ENCODE data around the gene ADAMTSL5. TPM values are rescaled to one million over a fixed set of nuclear protein-coding genes. Genes with fewer than 3 reads are reported as not detected.

Gene ADAMTSL5
- total RNA-seq, 2 donors from 2014 or later, result 2.2 to 7.3 TPM

DNA sequence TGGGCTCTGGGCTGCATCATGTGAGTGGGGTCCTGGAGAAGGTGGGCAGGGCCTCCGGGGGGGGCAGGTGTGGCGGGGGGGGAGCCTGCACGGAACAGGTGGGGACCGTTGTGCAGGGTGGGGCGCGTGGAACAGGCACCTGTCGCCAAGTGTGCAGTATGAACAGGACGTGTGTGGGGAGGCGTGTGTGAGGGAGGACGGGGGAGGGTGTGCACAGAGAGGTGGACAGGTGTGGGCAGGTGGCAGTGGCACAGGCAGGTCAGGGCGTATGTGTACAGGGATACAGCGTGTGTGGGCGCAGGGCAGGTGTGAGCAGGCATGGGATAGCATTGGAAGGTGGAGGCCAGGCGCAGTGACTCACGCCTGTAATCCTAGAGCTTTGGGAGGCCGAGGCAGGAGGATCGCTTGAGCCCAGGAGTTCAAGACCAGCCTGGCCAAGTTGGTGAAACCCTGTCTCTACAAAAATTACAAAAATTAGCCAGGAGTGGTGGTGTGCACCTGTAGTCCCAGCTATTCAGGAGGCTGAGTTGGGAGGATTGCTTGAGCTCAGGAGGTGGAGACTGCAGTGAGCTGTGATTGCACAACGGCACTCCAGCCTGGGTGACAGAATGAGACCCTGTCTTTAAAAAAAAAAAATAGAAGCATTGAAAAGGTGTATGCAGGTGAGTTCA is 14.3 kb upstream of the ADAMTSL5 start:
- intact Hi-C loops (cut with DNase I), result no loop called here
- H3K27me3 ChIP-seq, result peaks cover 42% of the 10 kb centered on the region

DNA sequence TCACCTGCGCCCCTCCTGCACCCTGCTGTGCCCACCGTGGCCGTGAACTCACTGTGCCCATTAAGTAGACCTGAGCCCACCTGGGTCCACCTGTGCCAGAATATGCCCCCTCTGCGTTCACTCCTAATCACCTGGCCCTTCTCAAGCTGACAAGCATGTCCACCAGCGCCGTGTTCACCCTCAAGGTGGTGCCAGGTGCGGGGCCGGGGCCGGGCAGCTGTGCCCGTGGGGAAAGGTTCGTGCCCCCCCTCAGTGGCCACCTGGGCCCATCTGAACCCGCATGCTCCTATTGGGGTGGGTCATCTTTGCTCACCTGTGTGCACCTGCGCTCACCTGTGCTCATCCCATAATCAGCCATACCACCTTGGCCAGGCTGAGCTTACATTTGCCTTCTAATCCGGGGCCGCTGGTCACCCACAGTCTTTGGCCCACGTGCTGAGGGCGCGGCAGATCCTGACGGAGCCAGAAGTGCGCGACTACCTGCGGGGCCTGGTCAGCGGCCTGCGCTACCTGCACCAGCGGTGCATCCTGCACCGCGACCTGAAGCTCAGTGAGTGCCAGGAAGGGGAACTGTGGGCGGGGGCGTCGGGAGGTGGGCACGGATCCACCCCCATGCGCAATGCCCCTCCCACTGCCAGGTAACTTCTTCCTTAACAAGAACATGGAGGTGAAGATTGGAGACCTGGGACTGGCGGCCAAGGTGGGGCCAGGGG is 13.4 kb upstream of the ADAMTSL5 start:
- TF ChIP-seq, protein P1, sequence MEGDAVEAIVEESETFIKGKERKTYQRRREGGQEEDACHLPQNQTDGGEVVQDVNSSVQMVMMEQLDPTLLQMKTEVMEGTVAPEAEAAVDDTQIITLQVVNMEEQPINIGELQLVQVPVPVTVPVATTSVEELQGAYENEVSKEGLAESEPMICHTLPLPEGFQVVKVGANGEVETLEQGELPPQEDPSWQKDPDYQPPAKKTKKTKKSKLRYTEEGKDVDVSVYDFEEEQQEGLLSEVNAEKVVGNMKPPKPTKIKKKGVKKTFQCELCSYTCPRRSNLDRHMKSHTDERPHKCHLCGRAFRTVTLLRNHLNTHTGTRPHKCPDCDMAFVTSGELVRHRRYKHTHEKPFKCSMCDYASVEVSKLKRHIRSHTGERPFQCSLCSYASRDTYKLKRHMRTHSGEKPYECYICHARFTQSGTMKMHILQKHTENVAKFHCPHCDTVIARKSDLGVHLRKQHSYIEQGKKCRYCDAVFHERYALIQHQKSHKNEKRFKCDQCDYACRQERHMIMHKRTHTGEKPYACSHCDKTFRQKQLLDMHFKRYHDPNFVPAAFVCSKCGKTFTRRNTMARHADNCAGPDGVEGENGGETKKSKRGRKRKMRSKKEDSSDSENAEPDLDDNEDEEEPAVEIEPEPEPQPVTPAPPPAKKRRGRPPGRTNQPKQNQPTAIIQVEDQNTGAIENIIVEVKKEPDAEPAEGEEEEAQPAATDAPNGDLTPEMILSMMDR (IDR thresholded peaks at IDR 0.05), result no peak
- H3K27ac ChIP-seq, result no peak overlapping the region
- peaks cover 42% of the 10 kb centered on the region for H3K27me3 ChIP-seq
- intact Hi-C loops (cut with DNase I), result no loop called here
- no peak overlapping the region for H3K9ac ChIP-seq (ENCODE audit: low read depth in 2 of 2, low read length in 2 of 2)
- no peak overlapping the region for H3K4me3 ChIP-seq
- H3K4me1 ChIP-seq, result no peaks in the 10 kb centered on the region
- DNase-seq, result no peak
- no peaks in the 10 kb centered on the region for H3K9me3 ChIP-seq
- no peaks in the 10 kb centered on the region for H3K36me3 ChIP-seq

More for the DNA sequence above, 14.3 kb upstream of the ADAMTSL5 start:
- TF ChIP-seq, protein P1 (IDR thresholded peaks at IDR 0.05), result no peak
- no peak for DNase-seq
- Histone ChIP-seq H3K9me3 (no peaks in the 10 kb centered on the region), H3K9ac (ENCODE audit: low read depth in 2 of 2, low read length in 2 of 2) (no peak overlapping the region), H3K27ac (no peak overlapping the region), H3K36me3 (no peaks in the 10 kb centered on the region), H3K4me3 (no peak overlapping the region), H3K4me1 (no peaks in the 10 kb centered on the region)

DNA sequence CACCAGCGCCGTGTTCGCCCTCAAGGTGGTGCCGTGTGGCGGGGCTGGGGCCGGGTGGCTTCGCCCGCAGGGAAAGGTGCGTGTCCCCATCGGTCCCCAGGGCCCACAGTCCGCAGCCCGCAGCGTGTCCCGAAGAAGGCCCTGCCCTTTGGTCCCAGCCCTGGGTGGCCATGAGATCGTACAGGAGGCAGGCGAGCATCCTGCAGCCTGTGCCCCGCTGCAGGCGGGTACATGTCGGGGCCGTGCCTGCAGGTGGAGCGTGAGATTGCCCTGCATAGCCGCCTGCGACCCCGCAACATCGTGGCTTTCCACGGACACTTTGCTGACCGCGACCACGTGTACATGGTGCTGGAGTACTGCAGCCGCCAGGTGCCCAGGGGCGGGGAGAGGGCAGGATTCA is 12.5 kb upstream of the ADAMTSL5 start:
- Histone ChIP-seq H3K4me3 (no peak overlapping the region), H3K27me3 (peaks cover 42% of the 10 kb centered on the region), H3K36me3 (no peaks in the 10 kb centered on the region), H3K4me1 (no peaks in the 10 kb centered on the region), H3K9me3 (no peaks in the 10 kb centered on the region), H3K9ac (ENCODE audit: low read depth in 2 of 2, low read length in 2 of 2) (no peak overlapping the region), H3K27ac (no peak overlapping the region)
- TF ChIP-seq, protein P1 (IDR thresholded peaks at IDR 0.05), result no peak
- no peak for DNase-seq
- intact Hi-C loops (cut with DNase I), result no loop called here

DNA sequence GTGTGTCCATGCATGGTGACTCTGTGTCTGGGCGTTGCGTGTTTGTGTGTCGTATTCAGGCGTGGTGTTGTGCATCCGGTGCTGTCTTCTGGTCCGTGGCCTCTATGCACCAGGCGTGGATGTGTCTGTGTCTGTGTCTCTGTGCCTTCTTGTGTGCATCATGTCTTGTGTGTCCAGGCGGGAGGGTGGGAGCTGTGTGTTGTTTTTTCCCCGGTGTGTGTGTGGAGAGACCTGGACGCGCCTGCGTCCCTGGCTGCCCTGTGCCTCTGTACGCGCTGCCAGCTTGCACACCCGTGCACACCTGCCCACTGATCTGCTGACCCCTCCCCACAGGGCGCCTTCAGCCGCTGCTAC is 12.1 kb upstream of the ADAMTSL5 start:
- H3K9me3 ChIP-seq, result no peaks in the 10 kb centered on the region
- H3K9ac ChIP-seq (ENCODE audit: low read depth in 2 of 2, low read length in 2 of 2), result no peak overlapping the region
- H3K27me3 ChIP-seq, result peaks cover 42% of the 10 kb centered on the region
- TF ChIP-seq, protein P1 (IDR thresholded peaks at IDR 0.05), result no peak
- no peak overlapping the region for H3K27ac ChIP-seq
- intact Hi-C loops (cut with DNase I), result no loop called here
- no peaks in the 10 kb centered on the region for H3K36me3 ChIP-seq
- no peaks in the 10 kb centered on the region for H3K4me1 ChIP-seq
- H3K4me3 ChIP-seq, result no peak overlapping the region
- DNase-seq, result no peak

DNA sequence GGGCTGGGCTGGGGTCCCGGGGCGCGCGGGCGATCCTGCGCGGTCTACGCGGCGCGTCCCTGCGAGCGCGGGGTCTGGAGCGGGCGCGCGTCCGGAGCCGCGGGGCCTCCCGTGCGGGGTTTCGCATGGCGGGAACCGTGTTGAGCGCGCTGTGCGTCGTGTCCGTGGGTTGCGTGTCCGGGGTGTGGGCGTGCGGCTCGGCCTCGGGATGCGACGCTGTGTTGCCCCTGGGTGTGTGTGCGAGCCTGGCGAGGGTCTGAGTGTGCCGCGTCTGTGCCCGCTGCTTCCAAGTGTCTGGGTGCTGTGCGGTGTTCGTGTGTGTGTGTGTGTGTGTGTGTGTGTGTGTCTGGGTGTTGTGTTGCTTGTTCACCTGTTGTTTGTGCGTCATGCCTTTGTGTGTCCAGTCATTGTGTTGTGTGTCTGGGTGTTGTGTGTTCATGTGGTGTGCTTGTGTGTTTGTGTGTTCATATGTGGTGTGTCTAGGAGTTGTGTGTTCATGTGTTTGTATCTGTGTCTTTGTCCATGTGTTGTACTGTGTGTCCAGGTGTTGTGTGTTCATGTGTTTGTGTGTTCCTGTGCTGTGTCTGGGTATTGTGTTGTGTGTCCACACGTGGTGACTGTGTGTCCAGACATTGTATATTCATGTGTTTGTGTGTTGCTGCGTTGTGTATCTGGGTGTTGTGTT is 11.6 kb upstream of the ADAMTSL5 start:
- H3K4me1 ChIP-seq, result no peaks in the 10 kb centered on the region
- TF ChIP-seq, protein P1 (IDR thresholded peaks at IDR 0.05), result no peak
- no peak overlapping the region for H3K27ac ChIP-seq
- H3K36me3 ChIP-seq, result no peaks in the 10 kb centered on the region
- no peak overlapping the region for H3K9ac ChIP-seq (ENCODE audit: low read depth in 2 of 2, low read length in 2 of 2)
- H3K9me3 ChIP-seq, result no peaks in the 10 kb centered on the region
- intact Hi-C loops (cut with DNase I), result no loop called here
- H3K4me3 ChIP-seq, result no peak overlapping the region
- DNase-seq, result no peak
- H3K27me3 ChIP-seq, result peaks cover 42% of the 10 kb centered on the region

All from colonic mucosa (tissue), 4 donors.